Islet precursor cell (in vitro differentiated cells): ENCODE measurements around the gene GLCCI1.
"Not testable (repeated sequence)": the region's sequence is repeated elsewhere in the genome, so short reads cannot be mapped to it uniquely, and the experiment has no call there.

Experiments
- DNase-seq: peaks from one replicate; pipeline ENCODE4 v3.0.0-alpha.2; 2018

The GLCCI1 gene

DNA sequence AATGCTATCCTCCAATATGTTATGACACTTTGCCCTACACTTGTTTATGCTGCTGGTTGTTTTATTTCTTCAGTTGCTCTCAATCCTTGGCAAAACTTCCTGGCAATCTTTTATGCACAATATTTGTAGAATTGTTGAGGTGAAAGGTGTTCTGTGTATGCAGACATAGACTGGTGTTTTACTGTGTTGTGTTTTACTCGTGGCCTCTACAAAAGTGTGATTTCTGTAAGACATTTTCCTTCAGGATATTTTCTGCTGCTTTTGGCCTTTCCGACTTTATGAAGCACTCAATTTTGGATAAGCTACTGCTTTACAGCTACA, 21.8 kb downstream of the GLCCI1 start:
- DNase-seq = no peak

DNA sequence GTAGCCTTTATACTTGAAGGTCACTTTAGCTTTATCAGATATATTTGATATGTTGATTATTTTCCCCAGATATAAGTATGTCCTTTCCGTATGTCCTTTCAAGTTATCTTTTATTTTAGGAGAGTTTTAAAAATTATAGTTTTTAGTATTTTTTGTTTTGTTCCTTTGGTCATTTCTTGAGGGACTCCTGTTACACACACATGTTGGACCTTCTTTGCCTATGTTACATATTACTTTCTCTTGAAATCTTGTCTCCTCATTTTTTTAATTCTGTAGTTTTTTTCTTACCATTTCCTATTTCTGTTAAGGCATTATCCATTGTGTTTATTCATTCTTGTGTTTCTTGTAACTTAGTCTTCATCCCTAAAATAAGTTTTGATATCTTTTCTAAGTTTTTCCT, 23.9 kb downstream of the GLCCI1 start:
- no peak for DNase-seq

DNA sequence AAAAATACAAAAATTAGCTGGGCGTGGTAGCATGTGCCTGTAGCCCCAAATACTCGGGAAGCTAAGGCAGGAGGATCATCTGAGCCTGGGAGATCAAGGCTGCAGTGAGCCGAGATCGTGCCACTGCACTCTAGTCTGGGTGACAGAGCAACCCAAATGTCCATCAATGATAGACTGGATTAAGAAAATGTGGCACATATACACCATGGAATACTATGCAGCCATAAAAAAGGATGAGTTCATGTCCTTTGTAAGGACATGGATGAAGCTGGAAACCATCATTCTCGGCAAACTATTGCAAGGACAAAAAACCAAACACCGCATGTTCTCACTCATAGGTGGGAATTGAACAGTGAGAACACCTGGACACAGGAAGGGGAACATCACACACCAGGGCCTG, 26.8 kb downstream of the GLCCI1 start:
- DNase-seq = not testable (repeated sequence)

DNA sequence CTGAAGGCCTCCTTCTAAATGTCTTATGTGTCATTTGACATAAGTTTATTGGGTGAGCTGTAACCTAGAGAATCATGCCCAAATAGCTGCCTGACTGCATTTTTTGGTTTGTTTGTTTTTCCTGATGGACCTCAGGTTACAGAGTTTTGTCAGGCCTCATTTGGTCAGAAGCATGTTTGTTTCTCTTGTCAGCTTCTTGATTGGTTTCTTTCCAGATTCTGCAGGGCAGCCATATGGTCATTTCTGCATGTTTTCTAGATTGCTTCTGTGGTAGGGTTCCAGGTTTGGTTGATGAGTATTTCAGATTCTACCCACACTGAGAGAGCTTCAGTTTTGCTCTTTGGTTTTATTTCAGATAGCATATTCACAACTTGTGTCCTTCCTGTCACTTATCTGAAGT, 28.0 kb downstream of the GLCCI1 start:
- DNase-seq = peak; percentile 55

DNA sequence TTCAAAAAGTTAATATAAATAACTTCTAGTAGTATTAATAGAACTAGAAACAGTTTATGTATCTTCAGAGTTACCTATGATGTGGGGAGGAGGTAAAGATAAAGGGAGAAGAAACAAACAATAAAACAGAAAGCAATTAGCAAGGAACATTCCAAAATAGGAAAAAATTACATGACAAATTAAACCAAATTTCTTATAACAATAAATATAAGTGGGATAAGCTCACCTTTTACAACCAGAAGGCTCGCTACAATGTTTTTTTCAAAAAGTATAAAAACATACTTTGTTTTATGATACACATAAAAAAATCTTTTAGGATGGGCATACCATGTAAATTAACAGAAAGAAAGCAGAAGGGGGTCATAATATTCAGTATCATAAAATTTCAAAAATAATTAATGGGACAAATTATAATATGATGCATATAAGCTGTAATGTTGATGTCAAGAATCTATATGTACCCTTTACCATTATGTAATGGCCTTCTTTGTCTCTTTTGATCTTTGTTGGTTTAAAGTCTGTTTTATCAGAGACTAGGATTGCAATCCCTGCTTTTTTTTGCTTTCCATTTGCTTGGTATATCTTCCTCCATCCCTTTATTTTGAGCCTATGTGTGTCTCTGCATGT, 31.8 kb downstream of the GLCCI1 start:
- no peak for DNase-seq

DNA sequence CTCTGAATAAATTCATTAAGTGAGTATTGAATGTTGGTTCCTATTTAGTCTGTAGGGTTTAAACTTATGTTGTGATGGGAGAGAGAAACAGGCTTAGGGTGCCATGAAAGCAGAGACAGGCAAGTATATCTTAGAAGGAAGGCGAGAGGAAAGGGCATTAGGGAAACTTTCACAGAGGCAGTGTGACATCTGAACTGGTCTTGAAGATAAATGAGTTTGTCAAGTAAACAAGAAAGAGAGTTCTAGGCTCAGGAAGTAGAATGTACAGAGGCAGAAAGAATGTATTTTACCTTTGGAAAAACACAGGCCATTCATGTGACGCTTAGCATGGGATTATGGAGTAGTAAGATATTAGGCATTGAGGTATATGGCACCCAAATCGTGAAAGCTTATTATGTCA, 34.5 kb downstream of the GLCCI1 start:
- no peak for DNase-seq

DNA sequence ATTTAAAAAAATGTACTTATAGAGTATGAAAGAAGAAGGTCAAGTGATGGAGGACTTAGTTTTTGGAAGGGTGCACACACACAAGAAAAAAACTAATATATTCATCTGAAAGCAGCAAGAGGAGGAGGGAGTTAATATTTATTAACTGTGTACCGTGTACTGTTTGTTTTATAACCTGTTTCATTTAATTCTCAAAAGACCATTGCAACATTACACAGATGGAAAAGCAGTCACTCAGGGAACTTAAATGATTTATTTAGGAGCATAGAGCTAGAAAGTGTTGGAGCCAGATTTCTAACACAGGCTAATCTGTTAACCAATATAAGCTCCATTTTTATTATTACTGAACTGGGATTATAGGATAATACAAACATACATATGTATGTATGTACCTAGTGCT, 36.7 kb downstream of the GLCCI1 start:
- DNase-seq = no peak

DNA sequence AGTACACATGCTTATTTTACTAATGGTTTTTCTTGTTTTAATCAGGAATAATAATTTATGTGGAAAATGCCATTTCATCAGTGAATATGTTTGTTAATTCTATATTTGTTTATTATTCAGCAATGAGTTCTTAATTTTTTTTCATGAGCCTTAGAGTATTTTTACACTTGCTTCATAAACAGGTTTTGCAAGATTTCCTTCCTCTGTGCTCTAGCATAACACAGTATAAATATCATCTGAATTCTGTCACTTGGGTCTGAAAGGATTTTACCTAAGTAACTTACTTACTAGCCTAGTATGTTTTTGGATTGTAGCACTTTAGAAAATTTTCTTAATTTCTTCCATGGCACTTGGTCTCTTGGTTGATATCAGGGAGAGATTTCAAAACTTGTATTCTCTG, 45.8 kb downstream of the GLCCI1 start:
- no peak for DNase-seq

DNA sequence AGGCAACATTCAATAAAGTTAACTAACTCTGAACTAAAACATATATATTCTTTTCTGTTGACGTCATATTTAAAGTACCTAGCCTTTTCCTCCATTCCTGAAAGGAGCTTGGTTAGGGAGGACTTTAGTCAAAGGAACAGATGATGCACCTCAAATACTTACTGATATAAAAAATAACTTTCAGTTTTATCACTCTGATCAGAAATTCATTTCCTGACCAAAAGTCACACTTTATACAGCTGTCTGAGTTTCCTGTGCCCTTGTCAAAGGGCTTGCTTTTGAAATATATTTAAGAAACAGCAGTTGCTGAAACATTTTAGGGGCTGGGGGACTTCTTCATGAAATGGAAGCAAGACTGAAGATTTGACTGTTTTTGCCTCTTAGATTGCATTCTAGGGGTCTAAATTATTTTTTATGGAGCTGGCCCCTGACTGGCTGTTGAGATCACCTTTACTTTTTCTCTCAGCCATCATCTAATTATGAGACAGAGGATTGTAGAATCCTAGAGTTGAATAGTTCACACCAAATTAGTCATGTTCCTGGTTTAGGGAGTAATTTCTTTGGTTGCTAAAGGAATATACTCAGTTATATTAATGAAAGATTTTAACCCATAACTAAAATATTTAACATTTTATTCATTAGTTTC, 46.6 kb downstream of the GLCCI1 start:
- DNase-seq = no peak

DNA sequence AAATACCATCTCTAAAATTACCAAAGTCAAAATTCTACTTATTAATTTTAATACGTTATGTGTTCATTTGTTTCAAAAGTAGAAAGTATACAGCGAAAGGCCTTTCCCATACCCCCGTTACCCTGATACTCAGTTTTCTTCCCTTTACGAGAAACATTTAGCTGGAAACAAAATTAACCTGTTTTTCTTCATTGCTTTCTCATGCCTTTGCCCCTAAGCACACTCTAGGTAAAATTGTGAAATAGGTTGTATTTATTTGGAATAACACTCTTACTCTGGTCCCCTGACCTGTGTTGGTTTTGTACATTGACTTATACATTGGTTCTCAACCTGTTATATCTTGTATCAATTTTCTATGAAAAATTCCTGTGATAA, 47.1 kb downstream of the GLCCI1 start:
- no peak for DNase-seq

DNA sequence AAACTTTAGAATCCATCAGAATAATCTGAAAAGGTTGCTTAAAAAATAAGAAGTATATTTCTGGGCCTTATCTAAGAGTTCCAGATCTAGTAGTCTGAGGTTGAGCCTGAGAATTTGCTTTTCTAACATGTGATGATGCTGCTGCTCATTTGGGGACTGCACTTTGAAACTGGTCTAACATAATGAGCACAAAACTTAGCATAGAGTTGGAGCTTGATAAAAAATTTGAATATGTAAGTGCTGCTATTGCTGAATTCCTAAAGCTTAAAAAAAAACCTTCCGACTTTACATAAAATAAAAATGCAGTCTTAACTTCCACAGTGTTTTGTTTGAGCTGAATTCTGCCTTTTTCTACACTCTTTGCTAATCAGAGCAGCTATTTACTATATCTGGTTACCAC, 48.8 kb downstream of the GLCCI1 start:
- no peak for DNase-seq

DNA sequence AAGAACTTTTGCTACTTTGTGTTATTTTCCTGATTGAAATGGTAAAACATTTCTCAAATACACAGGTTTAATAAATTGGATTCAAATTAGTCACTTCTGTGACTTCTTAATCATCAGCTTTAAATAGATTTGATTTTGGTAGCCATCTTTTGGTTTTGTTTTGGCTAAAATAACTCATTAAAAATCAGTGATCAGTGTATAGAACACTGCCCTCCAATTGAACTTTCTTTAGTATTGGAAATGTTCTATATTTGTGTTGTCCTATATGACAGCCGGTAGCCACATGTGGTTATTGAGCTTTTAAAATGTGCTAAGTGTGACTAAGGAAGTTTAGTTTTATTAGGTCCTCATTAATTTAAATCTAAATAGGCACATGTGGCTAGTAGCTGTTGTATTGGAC, 50.4 kb downstream of the GLCCI1 start:
- DNase-seq = no peak

DNA sequence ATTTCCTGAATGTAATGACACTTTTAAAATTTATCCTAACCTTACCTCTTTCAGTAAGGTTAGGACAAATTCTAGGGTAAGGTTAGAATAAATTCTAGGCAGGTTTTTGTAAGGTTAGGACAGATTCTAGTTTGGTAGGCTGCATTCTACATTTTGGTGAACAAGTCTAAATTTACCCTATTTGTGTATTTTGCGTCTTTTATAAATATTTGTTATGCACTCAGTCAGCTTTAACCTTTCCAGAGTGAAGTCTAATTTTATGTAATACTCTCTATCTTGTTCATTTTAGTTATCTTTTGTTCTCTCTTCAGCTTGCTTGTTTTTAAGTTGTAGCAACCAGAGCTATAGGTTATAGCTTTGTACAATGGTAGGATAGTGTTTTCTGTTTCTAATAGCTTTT, 54.0 kb downstream of the GLCCI1 start:
- DNase-seq = no peak

DNA sequence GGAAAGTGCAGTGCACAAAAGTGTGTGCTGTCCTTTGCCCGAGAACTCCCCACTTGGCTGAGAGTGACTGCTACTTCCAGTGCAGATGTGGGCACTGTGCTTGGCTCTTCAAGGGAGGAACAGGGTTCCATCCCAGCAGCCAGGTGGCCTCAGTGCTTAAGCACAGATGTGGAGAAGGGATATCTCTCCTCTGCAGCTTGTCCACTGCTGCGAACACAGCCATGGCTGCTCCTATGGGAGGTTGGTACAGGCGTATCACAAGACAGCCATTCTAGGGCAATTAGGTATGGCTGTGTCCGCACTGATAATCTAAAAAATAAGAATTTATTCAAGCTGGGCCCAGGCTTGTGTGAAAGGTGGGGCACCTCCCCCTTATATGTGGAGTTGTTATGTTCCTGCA, 66.6 kb downstream of the GLCCI1 start:
- no peak for DNase-seq

DNA sequence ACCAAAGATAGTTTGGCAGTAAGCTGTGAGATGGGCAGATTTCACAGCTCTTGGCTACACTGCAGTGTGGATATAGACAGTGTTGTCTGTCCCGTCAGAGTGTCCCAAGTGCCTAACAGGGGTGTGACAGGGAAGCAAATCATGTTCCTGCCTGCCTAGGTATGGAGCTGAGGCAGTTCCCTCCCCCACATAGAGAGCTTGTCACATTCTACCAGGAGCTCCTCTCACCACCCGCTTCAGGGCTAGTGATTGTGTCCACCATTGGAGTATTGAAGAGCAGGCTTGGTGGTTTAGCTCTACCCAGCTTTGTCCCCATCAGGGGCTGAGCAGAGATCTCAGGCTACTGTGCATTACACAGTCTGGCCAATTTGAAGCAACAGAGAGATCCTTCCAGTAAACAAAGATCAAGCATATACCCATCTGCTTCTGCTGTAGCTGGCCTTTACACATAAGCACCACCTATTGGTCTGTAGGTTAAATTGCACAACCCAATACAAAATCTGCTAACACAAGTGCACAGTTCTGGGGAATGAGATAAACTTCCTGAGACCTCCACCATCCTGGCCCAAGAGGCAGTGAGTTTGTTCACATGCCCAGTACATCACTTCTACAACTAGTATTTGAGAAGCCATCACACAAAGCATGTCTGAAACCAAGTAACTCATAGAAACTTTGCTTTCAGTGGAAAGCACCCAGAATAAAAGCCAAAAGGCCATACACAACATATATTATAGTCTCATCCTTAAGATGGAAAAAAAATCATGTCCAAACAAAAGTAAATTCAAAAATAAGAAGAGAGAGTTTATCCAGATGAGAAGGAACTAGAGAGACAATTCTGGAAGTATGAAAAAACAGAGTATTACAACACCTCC, 67.3 kb downstream of the GLCCI1 start:
- peak; percentile 49 for DNase-seq

DNA sequence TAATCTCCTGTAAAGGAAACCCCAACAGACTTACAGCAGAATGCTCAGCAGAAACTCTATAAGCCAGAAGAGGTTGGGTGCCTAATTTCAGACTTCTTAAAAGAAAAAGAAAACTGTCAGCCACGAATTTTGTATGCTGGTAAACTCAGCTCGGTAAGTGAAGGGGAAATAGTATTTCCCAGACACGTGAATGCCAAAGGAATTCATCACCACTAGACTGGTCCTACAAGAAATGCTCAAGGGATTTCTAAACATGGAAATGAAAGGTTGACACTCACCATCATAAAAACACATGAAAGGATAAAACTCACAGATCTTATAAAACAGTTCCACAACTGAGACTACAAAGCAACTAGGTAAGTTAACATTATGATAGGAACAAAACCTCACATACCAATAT, 68.6 kb downstream of the GLCCI1 start:
- no peak for DNase-seq

DNA sequence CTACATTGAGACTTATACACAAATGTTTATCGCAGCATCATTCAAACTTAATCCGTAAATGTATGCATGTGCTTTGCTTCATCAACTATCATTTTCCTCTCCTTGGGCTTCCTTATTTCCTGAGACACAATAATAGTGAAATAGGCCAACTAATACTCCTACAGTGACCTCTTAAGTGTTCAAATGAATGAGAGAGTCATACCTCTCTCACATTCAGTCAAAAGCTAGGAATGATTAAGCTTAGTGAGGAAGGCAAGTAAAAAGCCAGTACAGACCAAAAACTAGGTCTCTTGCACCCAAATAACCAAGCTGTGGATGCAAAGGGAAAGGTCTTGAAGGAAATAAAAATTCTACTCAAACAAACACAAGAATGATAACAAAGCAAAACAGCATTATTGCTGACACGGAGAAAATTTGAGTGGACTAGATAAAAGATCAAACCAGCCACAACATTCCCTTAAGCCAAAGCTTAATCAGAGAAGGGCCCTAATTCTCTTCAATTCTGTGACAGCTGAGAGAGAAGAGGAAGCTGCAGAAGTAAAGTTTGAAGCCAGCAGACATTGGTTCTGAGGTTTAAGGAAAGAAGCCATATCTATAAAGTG, 72.3 kb downstream of the GLCCI1 start:
- no peak for DNase-seq

DNA sequence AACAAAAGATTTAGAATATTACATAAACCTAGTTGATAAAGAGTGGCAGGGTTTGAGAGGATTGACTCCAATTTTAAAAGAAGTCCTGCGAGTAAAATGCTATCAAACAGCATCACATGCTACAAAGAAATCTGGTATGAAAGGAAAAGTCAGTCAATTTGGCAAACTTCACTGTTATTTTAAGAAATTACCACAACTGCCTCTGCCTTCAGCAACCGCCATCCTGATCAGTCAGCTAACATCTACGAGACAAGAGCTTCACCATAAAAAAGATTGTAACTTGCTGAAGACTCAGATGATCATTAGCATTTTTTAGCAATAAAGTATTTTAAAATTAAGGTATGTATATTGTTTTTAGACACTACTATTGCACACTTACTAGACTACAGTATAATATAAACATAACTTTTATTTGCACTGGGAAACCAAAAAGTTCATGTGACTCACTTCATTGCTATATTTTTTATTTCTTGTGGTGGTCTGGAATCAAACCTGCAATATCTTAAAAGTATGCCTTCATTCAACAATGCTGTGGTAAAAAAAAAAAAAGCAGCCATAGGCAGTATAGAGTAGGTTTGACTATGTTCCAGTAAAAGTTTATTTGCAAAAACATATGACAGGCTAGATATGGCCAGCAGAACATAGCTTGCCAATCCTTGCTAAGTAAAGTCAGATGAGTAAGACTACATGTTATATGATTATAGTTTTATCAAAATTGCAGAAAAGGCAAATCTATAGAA, 74.4 kb downstream of the GLCCI1 start:
- no peak for DNase-seq

DNA sequence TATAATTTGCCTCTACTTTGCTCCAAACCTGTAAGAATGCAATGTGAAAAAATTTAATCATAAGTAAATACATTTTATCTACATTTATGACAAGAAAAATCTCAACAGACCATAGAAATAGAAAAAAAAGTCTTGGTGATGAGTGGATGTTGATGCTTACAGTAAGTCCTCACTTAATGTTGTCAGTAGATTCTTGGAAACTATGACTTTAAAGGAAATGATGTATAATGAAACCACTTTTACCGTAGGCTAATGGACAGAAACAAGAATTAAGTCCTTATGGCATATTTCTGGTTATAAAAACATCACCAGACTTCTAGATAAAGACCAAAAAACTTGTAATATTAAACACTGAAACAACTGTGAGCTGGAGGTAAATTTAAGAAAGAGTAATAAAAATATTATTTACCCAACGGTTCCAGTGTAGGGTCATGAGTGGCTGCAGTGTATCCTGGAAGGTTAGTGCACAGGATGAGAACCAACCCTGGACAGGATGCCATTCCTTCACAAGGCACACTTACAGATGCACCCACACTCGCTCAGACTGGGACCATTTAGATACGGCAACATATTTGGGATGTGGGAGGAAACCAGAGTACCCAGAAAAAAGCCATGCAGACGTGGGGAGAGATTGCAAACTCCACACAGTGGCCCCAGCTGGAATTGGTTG, 76.3 kb downstream of the GLCCI1 start:
- DNase-seq = no peak

DNA sequence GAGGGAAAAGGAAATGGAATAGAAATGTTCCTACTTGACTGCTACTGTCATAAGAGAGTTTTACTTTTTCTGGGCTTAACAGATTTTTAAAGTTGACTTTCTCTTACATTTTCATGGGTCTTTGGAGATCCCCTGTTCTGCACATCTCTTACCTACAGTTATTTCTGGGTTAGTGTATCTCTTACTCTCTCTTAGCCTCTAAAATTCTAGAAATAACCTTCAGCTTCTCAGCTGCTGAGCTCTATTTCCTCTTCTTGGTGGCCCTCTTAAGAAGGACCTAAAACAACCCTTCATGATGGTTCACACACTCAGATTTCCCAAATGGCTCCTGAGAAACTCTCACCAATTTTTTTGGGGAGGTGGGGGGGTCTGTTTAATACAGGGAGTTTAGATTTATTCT, 79.5 kb downstream of the GLCCI1 start:
- not testable (repeated sequence) for DNase-seq

DNA sequence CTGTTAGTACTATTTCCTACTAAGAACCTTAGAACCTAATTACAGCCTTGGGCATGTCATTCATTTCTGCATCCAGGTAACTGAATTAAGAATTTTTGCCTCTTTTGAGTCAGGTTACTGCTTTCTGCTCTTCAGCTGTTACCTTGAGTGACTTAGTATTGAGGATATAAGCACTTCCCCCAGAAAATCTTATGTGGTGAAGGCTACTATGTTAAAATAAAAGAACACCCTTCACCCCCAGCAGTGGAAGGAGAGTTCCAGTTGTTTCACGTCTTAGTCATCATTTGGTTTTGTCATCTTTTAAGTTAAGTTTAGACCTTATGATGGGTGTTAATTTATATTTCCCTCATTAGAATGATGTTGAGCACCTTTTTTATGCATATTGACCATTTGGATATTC, 82.8 kb downstream of the GLCCI1 start:
- no peak for DNase-seq

DNA sequence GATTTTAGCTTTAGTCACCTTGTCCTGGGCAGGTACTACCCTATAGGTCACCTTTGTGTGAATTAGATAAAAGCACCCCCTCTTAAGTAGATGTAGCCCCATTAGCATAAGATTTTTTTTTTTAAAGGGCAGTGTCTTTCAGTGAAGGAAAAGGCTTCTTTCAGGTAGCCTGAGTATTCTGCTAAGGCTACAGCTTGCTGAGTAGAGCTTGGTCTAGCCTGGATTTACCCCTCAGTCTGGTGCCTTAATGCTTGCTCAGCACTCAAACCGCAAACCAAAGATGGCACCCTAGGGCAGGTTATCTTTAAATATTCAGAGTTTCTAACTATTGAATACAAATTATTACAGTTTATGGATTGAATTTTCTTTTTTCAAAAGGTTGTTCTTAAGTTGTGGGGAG, 83.4 kb downstream of the GLCCI1 start:
- no peak for DNase-seq

DNA sequence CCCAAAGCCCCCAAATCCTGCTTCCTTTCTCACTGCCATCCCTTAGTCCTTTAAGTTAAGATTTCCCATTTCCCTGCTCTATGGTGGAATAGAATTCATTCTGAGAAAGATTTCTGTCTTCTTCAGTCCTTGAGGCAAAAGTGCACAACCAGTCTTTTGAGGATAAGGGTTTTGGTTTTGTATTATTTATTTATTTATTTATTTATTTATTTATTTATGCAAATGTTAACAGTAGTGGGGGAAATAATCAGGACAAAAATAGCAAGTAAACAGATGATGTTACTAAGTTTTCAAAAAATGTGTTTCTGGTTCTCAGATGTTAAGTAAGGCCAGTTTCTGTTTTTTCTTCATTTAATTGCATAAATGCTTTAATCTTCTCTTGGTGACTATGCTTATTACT, 84.2 kb downstream of the GLCCI1 start:
- no peak for DNase-seq
